ENCODE results near the gene PGLYRP3.

PGLYRP3 gene

GRCh38 chr1:153259387-153259786 is 53.4 kb downstream of the PGLYRP3 start, which contains the start of gene LORICRIN:
Gene LORICRIN, plus strand, starts transcription at chr1:153259687. Its CDS starts 1,263 bp downstream, at chr1:153260950.
- FAIRE-seq = no peak

- no peak for FAIRE-seq
Observed at GRCh38 chr1:153253693-153254092, 59.1 kb downstream of the PGLYRP3 start.

GRCh38 chr1:153253076-153253475 is 59.7 kb downstream of the PGLYRP3 start:
- FAIRE-seq = no peak

DNA sequence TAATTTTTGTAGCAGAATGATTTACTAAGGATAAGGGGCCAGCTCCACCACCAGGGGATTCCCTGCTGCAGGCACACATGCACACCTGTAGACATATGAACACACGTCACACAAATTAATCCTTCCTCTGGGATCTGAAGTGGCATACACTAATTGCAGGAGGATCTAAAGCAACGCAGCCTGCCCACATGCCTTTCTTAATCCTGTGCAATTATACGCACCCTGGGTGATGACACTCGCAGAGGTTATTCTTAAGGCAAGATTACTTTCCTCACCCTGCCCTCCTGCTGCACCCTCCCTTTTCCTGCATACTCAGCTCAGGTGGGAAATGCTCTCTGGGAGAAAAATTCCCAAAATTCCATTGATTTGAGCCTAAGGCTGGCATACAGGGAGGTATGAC is 60.8 kb downstream of the PGLYRP3 start:
- FAIRE-seq = no peak

GRCh38 chr1:153251562-153251961 is 61.2 kb downstream of the PGLYRP3 start:
- FAIRE-seq = no peak

- no peak for FAIRE-seq
Observed at GRCh38 chr1:153251087-153251486, 61.7 kb downstream of the PGLYRP3 start.

DNA sequence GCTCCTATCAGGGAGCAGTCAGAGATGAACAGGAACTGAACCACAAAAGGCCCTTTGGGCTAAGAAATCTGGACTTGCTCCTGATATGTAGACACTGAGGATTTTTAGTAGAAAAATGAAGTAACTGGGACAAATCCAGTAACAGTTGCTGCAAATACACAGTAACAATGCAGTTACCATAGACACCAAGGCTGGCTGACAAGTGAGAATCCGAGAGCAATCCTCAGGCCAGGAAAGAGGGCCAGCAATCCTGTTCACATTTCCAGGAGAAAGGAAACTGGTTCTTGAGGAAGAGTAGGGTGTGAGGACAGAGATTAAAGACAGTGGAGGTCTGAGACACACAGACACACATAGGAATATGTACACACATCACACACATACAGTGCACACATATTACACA is 62.6 kb downstream of the PGLYRP3 start:
- FAIRE-seq = no peak

DNA sequence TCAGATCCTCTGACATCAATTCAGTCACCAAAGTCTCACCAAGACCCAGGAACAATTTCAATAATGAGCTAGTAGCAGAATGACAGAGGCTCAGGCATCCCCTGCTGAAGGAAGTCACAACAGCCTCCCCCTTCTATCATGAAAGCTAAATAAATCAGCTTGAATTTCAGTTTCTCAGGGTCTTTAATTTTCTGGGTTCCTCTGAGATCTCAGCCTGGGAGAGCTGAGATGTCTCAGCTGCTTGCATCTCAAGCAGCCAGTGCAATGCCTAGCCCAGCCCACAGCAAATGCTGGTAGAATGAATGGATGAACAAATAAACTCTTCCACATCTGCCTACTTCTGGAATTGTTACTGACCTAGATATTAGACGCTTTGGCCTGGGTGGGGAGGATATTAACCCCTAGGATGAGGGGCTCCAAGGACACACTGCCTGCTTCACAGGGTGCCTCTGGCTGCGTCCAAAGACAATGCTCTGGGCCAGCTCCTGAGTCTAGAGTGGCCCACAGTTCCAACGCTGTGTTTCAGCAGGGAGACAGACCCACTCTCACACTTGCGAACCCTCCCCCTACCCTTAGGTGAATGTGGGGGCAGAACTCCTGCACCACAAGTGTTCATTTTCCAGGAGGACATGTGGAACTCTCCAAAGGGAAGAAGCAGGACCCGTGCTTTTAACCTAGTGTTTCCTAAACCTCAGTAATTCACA is 64.4 kb downstream of the PGLYRP3 start:
- no peak for FAIRE-seq

Measured in colon (tissue), 2 donors.